Esophagus muscularis mucosa (tissue), 4 donors: ENCODE results near the gene CFD.

Source experiments
- EP300 ChIP-seq: sonication (generic); formaldehyde crosslinking; IDR thresholded peaks from one replicate; pipeline ENCODE4 v1.6.1; 2017; ENCODE audit warnings: antibody characterized with exemption
- POLR2A ChIP-seq: fragments of 450-650 bp; IDR thresholded peaks from one replicate; pipeline ENCODE4 v1.6.1; 2017; ENCODE audit warnings: antibody characterized with exemption, moderate library complexity, mild to moderate bottlenecking, low read depth
- TF ChIP-seq, protein P1 (sequence below), 3 experiments: fragments of 200-600 bp in 2 of 3; fragments of 450-650 bp in 1 of 3; sonication (generic) in 2 of 3; IDR thresholded peaks; one replicate each; pipeline ENCODE4 v1.5.1; 2017 to 2019; ENCODE audit warnings: antibody characterized with exemption in 3 of 3, mild to moderate bottlenecking in 2 of 3, moderate library complexity in 1 of 3

DNA sequence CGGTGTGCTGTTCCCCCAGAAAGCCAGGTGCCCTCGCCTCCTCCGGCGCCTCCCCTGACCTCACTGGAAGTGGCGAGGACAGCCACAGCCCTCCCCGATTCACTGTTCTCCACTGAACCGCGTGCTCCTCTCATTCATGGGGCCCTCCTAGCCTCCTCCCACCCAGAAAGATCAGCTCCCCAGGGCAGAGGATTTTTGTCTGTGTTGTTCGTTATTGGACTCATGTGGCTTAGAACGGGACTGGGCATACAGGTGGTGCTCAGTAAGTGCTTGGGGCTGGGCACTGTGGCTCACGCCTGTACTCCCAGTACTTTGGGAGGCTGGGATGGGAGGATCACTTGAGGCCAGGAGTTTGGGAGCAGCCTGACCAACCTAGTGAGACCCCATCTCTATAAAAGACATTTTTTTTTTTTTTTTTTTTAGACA is 14.9 kb upstream of the CFD start:
- TF ChIP-seq EP300 (no peak), POLR2A (no peak)
- TF ChIP-seq, protein P1, sequence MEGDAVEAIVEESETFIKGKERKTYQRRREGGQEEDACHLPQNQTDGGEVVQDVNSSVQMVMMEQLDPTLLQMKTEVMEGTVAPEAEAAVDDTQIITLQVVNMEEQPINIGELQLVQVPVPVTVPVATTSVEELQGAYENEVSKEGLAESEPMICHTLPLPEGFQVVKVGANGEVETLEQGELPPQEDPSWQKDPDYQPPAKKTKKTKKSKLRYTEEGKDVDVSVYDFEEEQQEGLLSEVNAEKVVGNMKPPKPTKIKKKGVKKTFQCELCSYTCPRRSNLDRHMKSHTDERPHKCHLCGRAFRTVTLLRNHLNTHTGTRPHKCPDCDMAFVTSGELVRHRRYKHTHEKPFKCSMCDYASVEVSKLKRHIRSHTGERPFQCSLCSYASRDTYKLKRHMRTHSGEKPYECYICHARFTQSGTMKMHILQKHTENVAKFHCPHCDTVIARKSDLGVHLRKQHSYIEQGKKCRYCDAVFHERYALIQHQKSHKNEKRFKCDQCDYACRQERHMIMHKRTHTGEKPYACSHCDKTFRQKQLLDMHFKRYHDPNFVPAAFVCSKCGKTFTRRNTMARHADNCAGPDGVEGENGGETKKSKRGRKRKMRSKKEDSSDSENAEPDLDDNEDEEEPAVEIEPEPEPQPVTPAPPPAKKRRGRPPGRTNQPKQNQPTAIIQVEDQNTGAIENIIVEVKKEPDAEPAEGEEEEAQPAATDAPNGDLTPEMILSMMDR (IDR thresholded peaks at IDR 0.05): no peak
